Left ventricle myocardium inferior (tissue), 1 donor: ENCODE measurements around the gene FAM8A1. TPM values are rescaled to one million over a fixed set of nuclear protein-coding genes. Genes with fewer than 3 reads are reported as not detected.
A peak's percentile ranks its signal among the peaks of the same experiment; 100 is the strongest.

Source experiments
- DNase-seq: peaks from one replicate; pipeline ENCODE4 v3.0.0-alpha.2; 2020
- H3K27ac ChIP-seq: fragments of 200-600 bp; replicated peaks from 2 replicates; pipeline ENCODE4 v1.8.0; 2021
- H3K27me3 ChIP-seq: fragments of 200-600 bp; 2 replicates; pipeline ENCODE4 v1.8.0; 2021; ENCODE audit warnings: low read depth
- H3K36me3 ChIP-seq: fragments of 200-600 bp; 2 replicates; pipeline ENCODE4 v1.8.0; 2021
- H3K4me1 ChIP-seq: fragments of 200-600 bp; 2 replicates; pipeline ENCODE4 v1.8.0; 2021
- H3K4me3 ChIP-seq: fragments of 200-600 bp; 2 replicates; pipeline ENCODE4 v1.8.0; 2021; ENCODE audit warnings: mild to moderate bottlenecking, moderate library complexity
- H3K9me3 ChIP-seq: fragments of 200-600 bp; replicated peaks from 2 replicates; pipeline ENCODE4 v1.8.0; 2021
- intact Hi-C: fragments of 100-400 bp; cut with micrococcal nuclease; formaldehyde crosslinking; loops from one replicate; pipeline ENCODE4 v1.11.0; 2022
- long read RNA-seq: library from polyadenylated mRNA; unstranded; transcript quantifications from one replicate; pipeline ENCODE4 v2.0.0, GENCODE V29; 2021
- total RNA-seq: library from RNA; stranded (reverse); fragmentation: NEBNext Ultra II Directional; extraction: Animal tissue kit (Norgen Biotek cat#: 25700); gene quantifications from one replicate; pipeline ENCODE4 v1.2.1, GENCODE V29; 2021
- TF ChIP-seq, protein P1 (sequence below): fragments of 200-600 bp; IDR thresholded peaks from 2 replicates; pipeline ENCODE4 v1.8.0; 2021; ENCODE audit warnings: antibody characterized with exemption, mild to moderate bottlenecking, borderline replicate concordance
- donor health status: DM: no; HTN: yes; CAD: no; lungs with severe emphysema.

The FAM8A1 gene
- 17.2 TPM for total RNA-seq
- long read RNA-seq, full-length matches to known transcripts = 62 of 64 reads
- long read RNA-seq, partial matches to known transcripts = 0 of 64 reads
- long read RNA-seq, other reads (novel, unspliced or antisense) = 2 of 64 reads

DNA sequence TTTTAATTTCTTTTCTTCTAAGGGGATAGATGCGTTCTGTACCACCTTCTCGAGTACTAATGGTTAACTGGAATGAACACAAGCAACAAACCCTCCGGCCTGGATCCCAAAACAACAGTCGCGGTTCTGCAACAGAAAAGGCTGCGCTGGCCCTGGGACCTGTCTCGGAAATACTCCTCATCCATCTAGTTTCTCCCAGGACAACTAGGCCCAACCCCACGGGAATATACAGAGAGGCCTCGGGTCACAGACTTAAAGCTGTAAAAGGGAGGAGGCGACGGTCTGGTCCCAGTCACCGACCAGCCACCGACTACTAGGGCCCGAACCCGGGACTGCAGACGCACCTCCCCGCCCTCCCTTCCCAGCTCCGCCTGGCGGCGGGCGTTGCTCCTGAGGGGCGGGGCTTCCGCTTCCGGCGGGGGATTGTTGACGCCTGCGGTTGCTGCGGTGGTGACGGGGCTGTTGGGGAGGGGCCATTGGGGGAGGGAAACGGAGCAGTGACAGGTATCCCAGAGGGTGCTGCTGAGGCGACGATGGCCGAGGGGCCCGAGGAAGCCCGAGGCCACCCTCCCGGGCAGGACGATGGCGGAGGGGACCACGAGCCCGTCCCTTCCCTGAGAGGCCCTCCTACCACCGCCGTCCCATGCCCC lies at the start of gene FAM8A1:
TSS of gene FAM8A1 (plus strand) at position 426 of the 650 bp plus-strand sequence. CDS start at position 534, 108 bp downstream.
- TF ChIP-seq, protein P1, sequence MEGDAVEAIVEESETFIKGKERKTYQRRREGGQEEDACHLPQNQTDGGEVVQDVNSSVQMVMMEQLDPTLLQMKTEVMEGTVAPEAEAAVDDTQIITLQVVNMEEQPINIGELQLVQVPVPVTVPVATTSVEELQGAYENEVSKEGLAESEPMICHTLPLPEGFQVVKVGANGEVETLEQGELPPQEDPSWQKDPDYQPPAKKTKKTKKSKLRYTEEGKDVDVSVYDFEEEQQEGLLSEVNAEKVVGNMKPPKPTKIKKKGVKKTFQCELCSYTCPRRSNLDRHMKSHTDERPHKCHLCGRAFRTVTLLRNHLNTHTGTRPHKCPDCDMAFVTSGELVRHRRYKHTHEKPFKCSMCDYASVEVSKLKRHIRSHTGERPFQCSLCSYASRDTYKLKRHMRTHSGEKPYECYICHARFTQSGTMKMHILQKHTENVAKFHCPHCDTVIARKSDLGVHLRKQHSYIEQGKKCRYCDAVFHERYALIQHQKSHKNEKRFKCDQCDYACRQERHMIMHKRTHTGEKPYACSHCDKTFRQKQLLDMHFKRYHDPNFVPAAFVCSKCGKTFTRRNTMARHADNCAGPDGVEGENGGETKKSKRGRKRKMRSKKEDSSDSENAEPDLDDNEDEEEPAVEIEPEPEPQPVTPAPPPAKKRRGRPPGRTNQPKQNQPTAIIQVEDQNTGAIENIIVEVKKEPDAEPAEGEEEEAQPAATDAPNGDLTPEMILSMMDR = peak; percentile 73
- peak; percentile 96 for DNase-seq
- intact Hi-C loops = no loop called here
- Histone ChIP-seq H3K4me3 (peak within 1 kb of the TSS; percentile 94), H3K27ac (peak within 1 kb of the TSS; percentile 95), H3K4me1 (peaks cover 30% of the 10 kb centered on the region), H3K9me3 (no peaks in the 10 kb centered on the region), H3K36me3 (peaks cover 22% of the 10 kb centered on the region), H3K27me3 (no peaks in the 10 kb centered on the region)

GRCh38 chr6:17551383-17551958 lies 48.6 kb upstream of the FAM8A1 start:
- DNase-seq = no peak
- Histone ChIP-seq H3K4me1 (no peaks in the 10 kb centered on the region), H3K27ac (no peak overlapping the region), H3K36me3 (peaks cover 18% of the 10 kb centered on the region), H3K4me3 (no peak overlapping the region), H3K27me3 (no peaks in the 10 kb centered on the region), H3K9me3 (no peaks in the 10 kb centered on the region)
- TF ChIP-seq, protein P1 = no peak
- intact Hi-C loops = no loop called here

GRCh38 chr6:17552861-17553260 lies 47.2 kb upstream of the FAM8A1 start:
- DNase-seq = no peak
- no peaks in the 10 kb centered on the region for H3K4me1 ChIP-seq
- H3K4me3 ChIP-seq = no peak overlapping the region
- H3K27ac ChIP-seq = no peak overlapping the region
- H3K36me3 ChIP-seq = peaks cover 19% of the 10 kb centered on the region
- H3K27me3 ChIP-seq = no peaks in the 10 kb centered on the region
- no peaks in the 10 kb centered on the region for H3K9me3 ChIP-seq
- TF ChIP-seq, protein P1 = no peak
- intact Hi-C loops = no loop called here

DNA sequence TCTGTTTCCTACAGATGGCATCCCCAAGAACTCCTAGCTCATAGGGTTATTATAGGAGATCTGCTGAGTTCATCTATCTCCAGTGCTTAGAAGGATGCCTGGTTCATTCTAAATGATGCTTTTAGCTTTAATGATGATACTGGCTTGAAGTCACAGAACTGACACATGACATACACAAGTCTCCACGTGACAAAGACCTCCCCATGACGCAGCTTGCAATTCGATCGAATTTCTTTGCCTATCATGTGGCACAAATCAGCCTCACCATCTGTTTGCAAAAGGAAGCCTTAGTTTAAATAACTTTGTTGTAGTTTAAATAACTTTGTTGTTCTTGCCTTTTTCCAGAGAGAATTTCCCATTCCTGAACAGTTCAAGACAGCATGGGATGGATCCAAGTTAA lies 44.1 kb upstream of the FAM8A1 start:
- TF ChIP-seq, protein P1 = no peak
- DNase-seq = no peak
- Histone ChIP-seq H3K36me3 (peaks cover 19% of the 10 kb centered on the region), H3K27me3 (no peaks in the 10 kb centered on the region), H3K4me1 (no peaks in the 10 kb centered on the region), H3K4me3 (no peak overlapping the region), H3K9me3 (no peaks in the 10 kb centered on the region), H3K27ac (no peak overlapping the region)
- intact Hi-C loops = no loop called here

- DNase-seq = no peak
- Histone ChIP-seq H3K27ac (no peak overlapping the region), H3K4me3 (no peak overlapping the region), H3K9me3 (peaks cover 24% of the 10 kb centered on the region), H3K36me3 (no peaks in the 10 kb centered on the region), H3K4me1 (no peaks in the 10 kb centered on the region), H3K27me3 (no peaks in the 10 kb centered on the region)
- TF ChIP-seq, protein P1 = no peak
- intact Hi-C loops = no loop called here
Measured at GRCh38 chr6:17562636-17563035, 37.5 kb upstream of the FAM8A1 start.
